HG03095 (cell line): ENCODE results near the gene MATN1.

ENCODE experiments used
- ATAC-seq: cut with Tn5 transposase; IDR thresholded peaks from one replicate; pipeline ENCODE4 v1.9.1; 2021; ENCODE audit warnings: moderate library complexity; ENCODE audit not compliant: unreplicated experiment

Gene MATN1

DNA sequence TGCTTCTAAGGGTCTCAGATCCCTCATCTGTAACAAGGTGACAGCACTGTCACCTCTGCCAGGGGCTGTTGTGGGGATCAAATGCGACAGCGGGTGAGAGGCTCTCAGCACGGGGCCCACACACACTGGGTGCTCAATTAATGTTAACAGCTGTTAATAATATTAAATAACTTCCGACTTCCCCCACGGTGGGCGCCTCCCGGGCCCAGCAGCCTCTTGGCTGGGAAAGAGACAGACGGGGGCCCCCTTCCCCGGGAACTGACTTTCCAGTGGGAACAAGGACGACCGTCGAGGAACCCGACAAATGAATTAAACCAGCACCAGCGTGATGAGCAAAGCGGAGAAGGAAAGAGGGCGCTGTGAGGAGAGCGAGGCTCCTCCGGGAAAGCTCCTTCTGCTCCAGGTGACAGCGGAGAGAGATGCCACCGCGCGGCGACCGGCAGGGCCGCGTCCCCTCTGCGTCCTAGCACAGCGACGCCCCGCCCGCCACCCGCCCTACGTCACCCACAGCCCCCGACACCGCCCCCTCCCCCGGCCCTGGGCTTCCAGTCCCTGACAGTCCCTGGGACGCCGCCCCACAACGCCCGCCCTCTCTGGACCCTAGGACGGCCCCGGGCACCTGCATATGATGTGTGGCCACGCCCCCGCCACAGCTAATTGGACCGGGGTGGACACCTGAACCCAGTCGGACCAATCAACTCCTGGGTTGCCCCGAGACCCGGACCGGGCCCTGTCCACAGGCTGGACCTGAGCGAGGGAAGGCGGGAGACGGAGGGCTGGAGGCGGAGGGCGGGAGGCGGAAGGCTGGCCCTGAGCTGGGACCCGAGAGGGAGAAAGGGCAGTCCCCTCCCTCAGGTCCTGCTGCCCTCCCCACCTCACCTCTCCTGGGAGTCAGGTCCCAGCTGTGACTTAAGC, 38.2 kb downstream of the MATN1 start:
- no peak for ATAC-seq

DNA sequence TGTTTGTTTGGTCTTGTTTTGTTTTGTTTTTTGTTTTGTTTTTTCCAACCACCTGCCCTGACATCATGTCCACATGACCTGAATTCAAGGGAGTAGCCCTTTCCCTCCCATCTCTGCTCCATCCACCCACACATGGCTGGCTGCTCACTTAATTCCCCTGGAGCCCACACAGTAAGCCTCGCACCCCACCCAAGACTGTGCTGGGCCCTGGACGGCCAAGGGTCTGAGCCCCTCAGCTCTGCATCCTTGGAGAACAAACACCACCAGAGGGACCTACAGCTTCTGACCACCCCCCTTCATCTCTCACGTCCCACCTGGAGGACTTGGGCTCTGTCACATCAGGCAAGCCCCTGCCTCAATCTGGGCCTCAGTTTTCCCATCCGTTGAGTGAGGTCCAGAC, 39.1 kb downstream of the MATN1 start:
- no peak for ATAC-seq

DNA sequence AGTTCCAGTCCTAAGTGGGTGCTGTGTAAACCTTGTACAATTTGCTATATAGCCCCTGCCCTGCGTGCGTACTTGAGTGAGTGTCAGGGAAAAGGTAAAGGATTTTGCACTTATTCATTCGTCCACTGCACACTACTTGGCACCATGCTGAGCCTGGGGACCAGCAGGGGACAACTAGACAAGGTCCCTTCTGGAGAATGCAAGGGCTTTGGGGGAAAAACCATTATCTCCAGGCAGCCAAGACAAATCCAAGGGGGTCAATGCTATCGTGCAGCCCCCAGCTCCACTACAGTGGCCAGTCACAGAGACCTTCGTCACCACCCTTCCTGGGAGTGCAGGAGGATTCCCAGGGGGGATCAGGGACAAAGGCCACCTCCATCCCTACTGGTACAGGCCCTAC, 39.7 kb downstream of the MATN1 start:
- no peak for ATAC-seq

DNA sequence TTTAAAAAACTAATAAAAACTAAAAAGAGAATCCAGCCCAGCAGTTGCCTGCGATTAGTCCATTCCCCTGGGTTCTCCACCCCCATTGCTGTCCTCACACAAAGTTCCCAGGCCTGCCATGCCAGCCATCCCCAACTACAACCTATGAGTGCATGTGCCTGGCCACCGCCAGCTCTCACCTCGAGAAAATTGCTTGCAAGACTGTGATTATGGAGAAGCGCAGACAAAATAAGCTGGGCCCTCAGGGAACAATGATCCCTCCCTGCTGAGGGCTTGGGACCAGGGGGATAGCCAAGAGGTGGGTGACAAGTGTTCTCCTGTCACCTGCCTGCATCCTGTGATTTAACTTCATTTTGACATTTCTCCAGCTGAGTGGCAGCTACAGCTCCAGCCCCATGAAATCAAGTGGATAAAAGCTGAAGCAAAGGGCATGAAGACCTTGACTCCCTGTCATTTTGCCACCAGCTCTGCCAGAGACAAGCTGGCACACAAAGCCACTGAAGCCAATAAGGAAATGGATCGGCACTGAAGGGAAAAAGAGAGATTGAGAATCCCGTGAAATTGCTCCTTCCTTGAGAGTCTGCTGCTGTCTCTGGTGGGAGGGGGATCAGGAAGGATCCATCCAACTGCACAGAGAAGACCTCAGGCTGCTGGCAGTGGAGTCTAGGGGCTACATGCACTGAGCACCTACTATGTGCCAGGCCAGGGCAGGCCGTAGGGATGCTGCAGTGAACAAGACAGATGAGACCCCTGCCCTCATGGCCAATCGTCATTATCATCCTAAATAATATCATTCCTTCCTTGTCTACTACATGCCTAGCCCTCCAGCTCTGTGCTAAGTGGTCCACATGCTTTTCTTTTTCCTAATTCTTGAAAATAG, 40.7 kb downstream of the MATN1 start:
- ATAC-seq = no peak

DNA sequence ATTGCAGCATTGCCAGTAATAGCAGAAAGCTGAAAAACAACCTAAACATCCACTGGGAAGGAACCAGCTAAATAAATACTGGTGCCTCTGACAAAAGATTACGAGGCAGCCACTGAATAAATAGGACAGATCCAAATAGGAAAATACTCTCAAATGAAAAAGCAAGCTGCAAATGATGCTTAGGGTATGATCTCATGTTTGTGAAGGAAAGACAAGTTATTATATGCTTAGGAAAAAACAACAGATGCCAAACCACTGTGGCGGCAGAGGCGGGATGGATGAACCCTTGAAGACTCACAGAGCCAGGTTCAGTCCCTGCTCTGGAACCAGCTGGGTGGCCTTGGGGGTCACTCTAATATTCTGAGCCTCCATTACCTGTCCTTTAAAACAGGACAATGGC, 41.6 kb downstream of the MATN1 start:
- no peak for ATAC-seq

DNA sequence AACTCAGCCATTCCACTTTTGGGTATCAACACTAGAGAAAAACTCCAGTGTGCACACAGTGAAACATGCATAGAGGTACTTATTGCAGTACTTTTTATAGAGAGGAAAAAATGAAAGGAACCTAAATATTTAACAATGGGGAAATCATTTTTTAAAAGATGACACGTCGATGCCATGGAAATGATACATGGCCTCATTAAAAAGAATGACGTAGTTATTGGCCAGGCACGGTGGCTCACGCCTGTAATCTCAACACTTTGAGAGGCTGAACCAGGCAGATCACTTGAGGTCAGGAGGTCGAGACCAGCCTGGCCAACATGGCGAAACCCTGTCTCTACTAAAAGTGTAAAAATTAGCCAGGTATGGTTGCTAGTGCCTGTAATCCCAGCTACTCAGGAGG, 42.5 kb downstream of the MATN1 start:
- ATAC-seq = no peak

DNA sequence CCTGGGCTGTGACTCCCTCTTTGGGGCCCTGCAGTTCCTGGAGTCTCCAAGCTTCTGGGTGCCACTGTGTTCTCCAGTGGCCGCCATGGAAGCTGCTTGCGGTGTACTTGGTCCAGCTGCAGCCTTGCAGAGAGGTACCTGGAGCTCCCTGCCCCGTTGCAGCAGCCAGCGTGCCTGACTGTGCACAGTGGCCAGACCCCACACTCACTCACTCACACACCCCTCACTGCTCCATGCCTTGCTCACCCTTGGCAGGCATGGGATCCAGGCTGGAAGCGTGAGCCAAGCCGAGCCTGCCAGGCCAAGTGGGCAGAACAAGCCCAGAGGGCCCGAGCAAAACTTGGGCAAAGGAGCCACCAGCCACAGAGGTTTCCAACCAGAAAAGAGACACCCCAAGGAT, 43.0 kb downstream of the MATN1 start:
- no peak for ATAC-seq

DNA sequence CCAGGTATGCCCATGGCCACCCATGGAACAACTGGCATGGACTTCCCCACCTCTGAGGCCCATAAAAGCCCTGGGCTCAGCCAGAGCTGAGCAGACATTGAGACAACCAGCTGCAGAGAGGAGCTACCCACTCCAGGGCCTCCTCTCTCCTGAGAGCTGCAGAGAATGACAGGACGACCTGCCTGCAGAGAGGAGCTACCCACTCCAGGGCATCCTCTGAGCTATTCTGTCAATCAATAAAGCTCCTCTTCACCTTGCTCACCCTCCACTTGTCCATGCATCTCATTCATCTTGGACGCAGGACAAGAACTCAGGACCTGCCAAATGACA, 43.4 kb downstream of the MATN1 start:
- no peak for ATAC-seq

DNA sequence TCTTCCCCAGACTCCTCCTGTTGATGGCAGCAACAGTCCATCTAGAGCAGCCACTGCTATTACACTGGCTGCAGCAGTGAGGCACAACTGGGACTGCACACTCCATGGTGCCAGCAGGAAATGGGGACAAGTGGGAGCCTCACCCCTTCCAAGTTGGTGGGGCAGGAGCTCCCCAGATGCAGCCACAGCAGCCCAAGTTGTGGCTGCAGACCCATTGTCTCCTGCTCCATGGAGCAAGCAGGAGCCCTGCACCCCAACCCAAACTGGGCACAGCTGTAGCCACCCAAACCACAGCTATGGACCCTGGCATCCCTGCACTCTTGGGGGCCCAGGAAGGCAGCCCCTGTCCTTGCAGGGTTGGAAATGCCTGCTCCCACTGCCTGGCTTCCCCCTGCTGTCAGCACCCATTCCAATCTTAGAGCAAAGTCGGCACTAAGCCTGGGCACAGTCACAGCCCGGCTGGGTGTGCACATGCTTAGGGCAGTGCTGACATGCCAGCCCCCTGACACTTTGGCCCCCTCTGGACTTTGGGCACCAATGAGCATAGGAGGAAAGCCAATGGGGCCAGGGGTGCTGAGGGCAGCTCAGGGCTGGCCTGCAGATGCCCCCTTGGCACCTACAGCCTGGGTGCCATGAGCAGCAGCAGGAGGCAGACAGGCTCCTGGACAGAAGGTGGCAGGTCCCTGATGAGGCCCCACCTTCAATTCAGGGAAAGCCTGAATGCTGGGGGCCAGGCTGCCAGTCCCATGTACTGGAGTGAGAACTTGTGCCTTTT, 44.0 kb downstream of the MATN1 start:
- no peak for ATAC-seq

DNA sequence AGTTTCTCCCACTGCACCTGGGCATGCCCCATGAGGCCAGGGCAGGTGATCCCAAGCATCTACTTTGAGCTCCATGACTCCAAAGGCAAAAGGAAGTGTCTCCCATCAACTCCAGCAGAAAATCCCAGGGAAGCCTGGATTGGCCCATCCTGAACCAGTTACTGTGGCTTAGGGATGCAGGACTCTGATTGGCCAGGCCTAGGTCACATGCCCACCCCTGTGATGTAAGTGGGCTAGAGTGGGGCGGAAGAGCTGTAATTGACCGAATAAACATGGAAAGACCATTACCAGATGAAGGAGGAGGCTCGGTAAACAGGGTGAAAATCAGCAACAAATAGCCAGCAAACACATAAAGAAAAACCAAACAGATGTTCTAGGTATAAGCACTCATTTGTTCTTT, 45.2 kb downstream of the MATN1 start:
- no peak for ATAC-seq

DNA sequence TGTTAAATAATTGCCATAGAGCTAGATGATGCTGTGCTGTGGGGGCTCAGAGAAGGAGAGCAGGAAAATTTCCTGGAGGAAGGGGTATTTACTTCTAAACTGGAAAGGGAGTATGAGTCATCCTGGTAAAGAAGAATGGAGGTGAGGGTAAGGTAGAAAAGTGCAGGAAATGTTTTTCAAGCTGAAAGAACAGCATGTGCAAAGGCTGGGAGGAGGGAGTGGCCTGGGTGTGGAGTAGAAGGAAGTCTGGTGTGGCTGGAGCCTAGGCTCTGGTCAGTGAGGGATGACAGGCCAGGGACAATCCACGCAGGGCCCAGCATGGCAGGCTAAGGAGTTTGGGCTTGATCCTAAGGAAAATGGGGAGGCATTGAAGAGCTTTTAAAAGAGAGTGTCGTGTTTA, 45.9 kb downstream of the MATN1 start:
- ATAC-seq = no peak

DNA sequence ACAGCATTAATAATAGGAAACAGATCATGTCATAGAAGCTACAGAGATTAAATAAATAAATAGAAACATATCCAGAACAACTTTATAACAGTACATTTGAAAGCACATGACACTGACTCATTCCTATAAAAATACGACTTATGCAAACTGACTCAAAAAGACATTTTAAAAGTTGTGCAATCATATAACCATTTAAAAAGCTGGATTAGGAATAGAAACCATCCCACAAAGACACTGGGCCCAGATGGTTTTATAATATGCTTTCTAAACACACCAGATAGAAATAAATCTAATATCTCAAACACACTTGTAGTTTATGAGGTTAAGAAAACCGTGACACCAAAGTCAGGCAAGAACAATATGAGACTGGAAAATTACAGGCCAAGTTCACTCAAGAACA, 47.6 kb downstream of the MATN1 start:
- ATAC-seq = no peak

DNA sequence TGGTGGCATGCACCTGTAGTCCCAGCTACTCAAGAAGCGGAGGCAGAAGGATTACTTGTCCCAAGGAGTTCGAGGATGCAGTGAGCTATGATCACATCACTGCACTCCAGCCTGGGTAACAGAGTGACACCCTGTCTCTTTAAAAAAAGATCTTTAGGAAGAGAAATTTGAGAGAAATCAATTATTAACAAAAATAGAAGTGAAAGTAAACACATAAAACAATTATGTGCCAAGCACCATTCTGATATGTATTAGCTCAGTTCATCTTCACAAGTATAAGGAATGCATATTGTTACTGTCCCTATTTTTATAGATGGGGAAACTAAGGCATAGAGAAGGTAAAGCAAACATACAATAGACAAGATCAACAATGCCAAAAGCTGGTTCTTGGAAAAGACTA, 48.1 kb downstream of the MATN1 start:
- ATAC-seq = no peak

DNA sequence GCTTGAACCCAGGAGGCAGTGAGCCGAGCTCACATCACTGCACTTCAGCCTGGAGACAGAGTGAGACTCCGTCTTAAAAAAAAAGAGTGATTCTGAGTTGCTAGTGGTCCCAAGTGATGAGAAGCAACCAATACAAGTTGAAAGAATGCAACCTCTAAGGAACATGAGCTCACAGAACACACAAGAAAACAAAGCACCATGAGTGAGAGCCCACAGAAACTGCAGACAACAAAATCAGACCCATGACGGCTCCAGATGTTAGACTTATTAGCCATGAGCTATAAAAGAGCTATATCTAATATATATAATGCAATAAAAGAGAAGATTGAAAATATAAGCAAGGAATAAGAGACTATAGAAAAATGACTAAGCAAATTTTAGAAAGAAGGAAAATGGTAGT, 50.0 kb downstream of the MATN1 start:
- ATAC-seq = no peak

DNA sequence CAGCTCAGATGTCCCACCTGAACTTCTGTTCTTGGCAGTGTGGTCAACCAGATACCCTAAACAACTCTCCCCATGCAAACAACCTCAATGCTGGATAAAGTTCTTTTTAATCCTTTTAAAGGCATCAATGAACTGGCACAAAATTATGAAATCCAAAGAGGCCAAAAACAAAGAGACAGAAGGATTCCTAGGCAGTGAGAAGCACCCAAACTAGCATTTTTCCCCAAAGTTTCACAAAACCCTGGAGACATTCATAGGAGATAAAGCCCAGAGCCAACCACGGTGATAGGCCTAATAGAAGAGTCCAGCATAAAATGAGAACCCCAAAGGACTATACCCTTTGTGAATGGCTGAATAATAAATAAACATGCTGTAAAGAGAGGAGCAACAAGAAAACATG, 50.7 kb downstream of the MATN1 start:
- ATAC-seq = no peak

DNA sequence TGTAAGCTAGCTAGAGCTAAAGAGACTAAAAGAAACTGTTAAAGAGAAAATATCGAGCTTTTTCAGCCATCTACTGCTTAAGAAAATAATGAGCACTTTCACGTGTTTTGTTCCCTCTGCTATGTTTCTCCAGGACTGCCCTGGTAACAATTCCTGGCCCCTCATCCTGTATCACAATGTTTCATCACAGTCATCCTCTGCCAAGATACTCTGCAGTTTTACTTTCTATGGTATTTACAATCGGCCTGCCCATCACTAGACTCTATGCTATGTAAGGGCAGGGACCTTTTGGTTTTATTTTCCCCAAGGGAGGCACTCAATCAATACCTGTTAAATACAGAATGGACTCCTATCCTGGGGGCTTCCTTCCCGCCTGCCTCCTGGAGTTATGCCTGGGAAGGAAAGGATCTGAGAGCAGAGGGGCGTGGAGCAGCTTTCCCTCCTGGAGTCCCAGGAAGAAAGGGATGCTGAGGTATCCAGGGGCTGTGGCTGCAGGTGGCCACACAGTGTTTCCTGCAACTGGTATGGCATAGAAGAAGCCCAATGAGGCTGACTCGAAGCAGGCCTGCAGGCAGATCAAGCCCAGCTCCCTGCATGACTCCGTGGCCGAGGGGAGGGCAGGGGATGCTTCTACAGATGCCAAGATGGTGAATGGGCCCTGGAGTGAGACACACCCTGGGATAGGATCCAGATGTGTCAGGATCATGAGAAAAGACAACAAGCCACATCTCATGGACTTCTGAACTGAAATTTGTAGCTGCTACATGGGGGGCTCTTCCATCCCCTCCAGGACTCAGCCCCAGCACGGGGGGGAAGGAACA, 52.9 kb downstream of the MATN1 start:
- ATAC-seq = no peak

DNA sequence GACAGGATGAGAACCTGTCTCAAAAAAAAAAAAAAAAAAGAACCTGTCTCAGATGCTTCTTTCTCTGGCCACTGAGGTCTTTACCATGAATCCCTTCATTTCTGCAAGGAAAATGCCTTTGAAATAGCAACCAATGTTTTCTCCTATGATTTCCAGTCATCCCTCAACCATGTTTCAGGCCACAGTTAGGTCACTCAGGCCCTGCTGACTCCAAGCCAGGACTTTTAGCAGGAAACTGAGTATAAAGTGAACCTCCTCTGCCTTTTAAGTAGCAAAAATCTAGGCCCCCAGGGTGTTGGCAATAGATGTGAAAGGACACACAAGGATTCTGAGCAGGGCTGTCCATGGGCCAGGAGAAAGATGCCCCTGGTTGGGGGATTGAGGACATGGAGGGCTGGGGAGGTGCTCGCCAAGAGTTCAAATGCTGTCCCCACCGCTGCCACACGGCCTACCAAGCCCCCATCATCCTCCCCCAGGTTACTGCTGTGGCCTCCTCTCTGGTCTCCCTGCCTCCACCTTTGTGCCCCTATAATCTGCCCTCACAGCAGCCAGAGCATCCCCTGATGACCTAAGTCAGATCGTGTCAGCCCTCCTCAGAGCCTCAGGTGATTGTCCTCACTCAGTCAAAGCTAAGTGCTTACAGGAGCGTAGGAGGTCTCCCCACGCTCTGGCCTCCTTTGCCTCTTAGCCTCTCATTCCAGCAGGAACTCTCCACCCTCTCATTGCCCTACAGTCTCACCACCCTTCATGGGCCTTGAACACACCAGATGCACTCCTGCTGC, 54.6 kb downstream of the MATN1 start:
- ATAC-seq = no peak

DNA sequence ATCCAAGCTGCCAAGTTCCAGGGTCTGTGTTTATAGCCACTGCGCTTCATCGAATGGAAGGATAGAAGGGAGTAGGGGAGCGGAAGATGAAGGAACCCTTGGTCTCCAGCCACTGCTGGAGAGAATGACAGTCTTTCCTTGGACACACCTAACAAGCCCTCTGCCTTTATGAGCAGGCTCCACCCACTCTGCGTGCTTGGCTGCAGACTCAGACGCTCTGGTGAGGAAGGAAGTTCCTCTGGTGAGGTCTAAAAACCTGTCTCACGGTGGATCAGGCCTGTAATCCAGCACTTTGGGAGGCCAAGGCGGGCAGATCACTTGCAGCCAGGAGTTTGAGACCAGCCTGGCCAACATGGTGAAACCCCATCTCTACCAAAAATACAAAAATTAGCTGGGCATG, 55.4 kb downstream of the MATN1 start:
- ATAC-seq = no peak

DNA sequence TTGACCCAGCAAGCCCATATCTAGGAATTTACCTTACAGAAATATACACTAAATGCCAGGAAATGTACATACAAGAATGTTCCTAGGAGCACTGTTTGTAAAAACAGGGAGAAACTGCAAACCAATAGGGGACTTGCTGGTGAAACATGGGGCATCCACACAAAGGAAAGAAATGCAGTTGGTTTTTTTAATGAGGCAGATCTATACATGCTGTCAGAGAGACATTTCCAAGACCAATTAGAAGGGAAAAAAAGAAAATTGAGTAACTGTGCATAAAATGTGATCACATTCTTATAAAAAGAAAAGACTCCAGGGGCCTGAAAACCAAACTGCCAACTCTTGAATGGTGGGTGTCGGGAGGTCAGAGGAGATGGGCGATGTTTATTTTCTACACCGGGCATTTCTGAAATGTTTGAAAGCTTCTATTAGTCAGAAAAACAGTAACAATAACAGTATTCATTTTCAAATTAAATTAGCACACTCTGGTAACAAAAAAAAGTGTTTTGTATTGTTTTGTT, 56.6 kb downstream of the MATN1 start:
- no peak for ATAC-seq
